ENCODE results near the gene CELA3A.
A peak's percentile ranks its signal among the peaks of the same experiment; 100 is the strongest.

Gene CELA3A

DNA sequence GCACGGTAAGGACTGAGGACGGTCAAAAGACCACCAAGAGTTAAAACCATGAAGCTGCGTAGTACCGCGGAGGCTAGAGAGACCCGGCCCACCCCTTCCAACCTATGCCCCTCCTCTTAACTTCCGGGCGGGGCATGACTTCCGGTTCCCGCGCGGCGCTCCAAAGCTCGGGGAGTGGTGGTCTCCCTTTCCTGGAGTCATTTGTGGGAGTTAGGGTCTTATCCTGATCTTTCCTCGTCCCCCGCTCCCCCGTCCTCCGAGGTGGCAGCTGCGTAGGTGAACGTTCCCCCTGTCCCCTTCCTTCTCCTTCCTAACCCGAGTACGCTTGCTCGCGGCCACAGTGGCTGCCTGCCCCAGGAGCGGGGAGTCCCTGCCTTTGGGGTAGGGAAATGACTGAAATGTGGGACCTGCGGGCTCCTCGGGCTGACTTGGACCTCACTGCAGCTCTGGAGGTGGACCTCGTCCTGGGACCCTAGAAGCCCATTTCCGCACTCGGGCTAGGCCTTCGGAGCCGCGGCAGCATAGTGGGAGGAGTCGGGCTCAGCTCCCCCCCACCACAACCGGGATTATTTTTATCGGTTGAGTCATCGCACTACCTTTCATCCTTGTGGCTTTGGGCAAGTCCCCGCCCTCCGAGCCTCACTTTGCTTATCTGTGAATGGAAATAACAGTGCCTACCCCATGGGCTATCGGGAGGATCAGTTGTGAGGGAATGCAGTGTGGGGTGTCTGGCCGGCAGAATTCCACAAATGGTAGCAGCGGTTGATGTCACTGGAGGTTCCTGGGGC, 24.1 kb downstream of the CELA3A start:
- Histone ChIP-seq H3K27me3 (ENCODE audit: control insufficient read depth, low read length) (peaks cover 6% of the 10 kb centered on the region), H3K4me3 (ENCODE audit: low read length) (peak overlapping the region; percentile 81), H3K4me2 (ENCODE audit: low read length) (peak overlapping the region; percentile 92), H3K9me3 (ENCODE audit: control insufficient read depth, insufficient read depth, low read length) (no peaks in the 10 kb centered on the region), H3K36me3 (ENCODE audit: control insufficient read depth, low read length) (peaks cover 12% of the 10 kb centered on the region), H3K9me2 (replicated peaks; ENCODE audit: control insufficient read depth, low read length) (no peaks in the 10 kb centered on the region), H3K4me1 (ENCODE audit: control insufficient read depth, low read length) (peaks cover 23% of the 10 kb centered on the region), H4K20me1 (ENCODE audit: control insufficient read depth, insufficient read depth, low read depth, low read length) (no peaks in the 10 kb centered on the region), H3F3A (ENCODE audit: control insufficient read depth, insufficient read depth) (peaks cover 10% of the 10 kb centered on the region; the same call in 1 of the 2 replicates), H3K79me2 (ENCODE audit: control insufficient read depth, low read length) (peaks cover 23% of the 10 kb centered on the region), H3K27ac (ENCODE audit: low read depth, low read length) (peak overlapping the region; percentile 79)
- TF ChIP-seq, protein P1, sequence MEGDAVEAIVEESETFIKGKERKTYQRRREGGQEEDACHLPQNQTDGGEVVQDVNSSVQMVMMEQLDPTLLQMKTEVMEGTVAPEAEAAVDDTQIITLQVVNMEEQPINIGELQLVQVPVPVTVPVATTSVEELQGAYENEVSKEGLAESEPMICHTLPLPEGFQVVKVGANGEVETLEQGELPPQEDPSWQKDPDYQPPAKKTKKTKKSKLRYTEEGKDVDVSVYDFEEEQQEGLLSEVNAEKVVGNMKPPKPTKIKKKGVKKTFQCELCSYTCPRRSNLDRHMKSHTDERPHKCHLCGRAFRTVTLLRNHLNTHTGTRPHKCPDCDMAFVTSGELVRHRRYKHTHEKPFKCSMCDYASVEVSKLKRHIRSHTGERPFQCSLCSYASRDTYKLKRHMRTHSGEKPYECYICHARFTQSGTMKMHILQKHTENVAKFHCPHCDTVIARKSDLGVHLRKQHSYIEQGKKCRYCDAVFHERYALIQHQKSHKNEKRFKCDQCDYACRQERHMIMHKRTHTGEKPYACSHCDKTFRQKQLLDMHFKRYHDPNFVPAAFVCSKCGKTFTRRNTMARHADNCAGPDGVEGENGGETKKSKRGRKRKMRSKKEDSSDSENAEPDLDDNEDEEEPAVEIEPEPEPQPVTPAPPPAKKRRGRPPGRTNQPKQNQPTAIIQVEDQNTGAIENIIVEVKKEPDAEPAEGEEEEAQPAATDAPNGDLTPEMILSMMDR (IDR thresholded peaks at IDR 0.05; ENCODE audit: low read depth, low read length, poor library complexity, severe bottlenecking): no peak
- no peak for TF ChIP-seq EZH2phosphoT487 (IDR thresholded peaks at IDR 0.05; ENCODE audit: borderline replicate concordance, low read length)

DNA sequence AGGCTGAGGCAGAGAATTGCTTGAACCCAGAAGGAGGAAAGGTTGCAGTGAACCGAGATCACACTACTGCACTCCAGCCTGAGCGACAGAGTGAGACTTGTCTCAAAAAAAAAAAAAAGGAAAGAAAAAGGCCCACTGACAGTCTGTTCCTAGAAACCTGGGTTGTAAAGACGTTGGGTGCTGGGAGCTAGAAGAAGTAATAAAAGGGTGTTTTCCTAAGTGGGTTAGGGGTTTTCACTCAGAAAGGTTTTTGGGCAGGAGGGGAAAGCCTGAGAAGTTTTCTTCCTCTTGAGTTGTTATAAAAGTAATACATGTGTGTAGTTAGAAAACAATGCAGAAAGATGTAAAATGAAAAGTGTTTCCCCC, 25.4 kb downstream of the CELA3A start:
- no peaks in the 10 kb centered on the region for H4K20me1 ChIP-seq (ENCODE audit: control insufficient read depth, insufficient read depth, low read depth, low read length)
- peak overlapping the region; percentile 81 for H3K4me3 ChIP-seq (ENCODE audit: low read length)
- peaks cover 10% of the 10 kb centered on the region; the same call in 1 of the 2 replicates for H3F3A ChIP-seq (ENCODE audit: control insufficient read depth, insufficient read depth)
- no peak for TF ChIP-seq EZH2phosphoT487 (IDR thresholded peaks at IDR 0.05; ENCODE audit: borderline replicate concordance, low read length)
- TF ChIP-seq, protein P1 (IDR thresholded peaks at IDR 0.05; ENCODE audit: low read depth, low read length, poor library complexity, severe bottlenecking): no peak
- peaks cover 19% of the 10 kb centered on the region for H3K36me3 ChIP-seq (ENCODE audit: control insufficient read depth, low read length)
- no peaks in the 10 kb centered on the region for H3K27me3 ChIP-seq (ENCODE audit: control insufficient read depth, low read length)
- peaks cover 26% of the 10 kb centered on the region for H3K79me2 ChIP-seq (ENCODE audit: control insufficient read depth, low read length)
- no peak overlapping the region for H3K27ac ChIP-seq (ENCODE audit: low read depth, low read length)
- H3K9me2 ChIP-seq (replicated peaks; ENCODE audit: control insufficient read depth, low read length): no peaks in the 10 kb centered on the region
- H3K9me3 ChIP-seq (ENCODE audit: control insufficient read depth, insufficient read depth, low read length): no peaks in the 10 kb centered on the region
- H3K4me2 ChIP-seq (ENCODE audit: low read length): peak overlapping the region; percentile 92
- H3K4me1 ChIP-seq (ENCODE audit: control insufficient read depth, low read length): peaks cover 31% of the 10 kb centered on the region

DNA sequence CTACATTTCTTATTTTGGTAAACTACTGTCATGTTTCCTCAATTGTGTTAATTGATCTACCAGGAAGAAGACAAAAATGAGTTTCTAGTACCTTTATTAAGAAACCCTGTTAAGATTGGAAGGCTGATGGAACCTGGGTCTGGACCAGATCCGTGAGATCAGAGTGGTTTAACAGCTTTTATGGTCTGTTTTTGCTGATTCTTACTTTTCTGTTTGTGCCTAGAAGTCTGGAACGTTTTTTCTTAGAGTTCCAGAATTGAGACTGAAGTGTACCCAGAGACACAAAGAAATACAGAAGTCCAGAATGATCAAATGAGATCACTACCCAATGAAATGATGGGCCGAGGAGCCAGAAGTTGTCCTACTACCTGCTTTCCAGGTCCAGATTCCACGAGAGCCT, 28.6 kb downstream of the CELA3A start:
- TF ChIP-seq, protein P1 (IDR thresholded peaks at IDR 0.05; ENCODE audit: low read depth, low read length, poor library complexity, severe bottlenecking): no peak
- no peak for TF ChIP-seq EZH2phosphoT487 (IDR thresholded peaks at IDR 0.05; ENCODE audit: borderline replicate concordance, low read length)
- no peaks in the 10 kb centered on the region for H3K9me2 ChIP-seq (replicated peaks; ENCODE audit: control insufficient read depth, low read length)
- H4K20me1 ChIP-seq (ENCODE audit: control insufficient read depth, insufficient read depth, low read depth, low read length): no peaks in the 10 kb centered on the region
- peaks cover 6% of the 10 kb centered on the region; the same call in 1 of the 2 replicates for H3F3A ChIP-seq (ENCODE audit: control insufficient read depth, insufficient read depth)
- no peaks in the 10 kb centered on the region for H3K9me3 ChIP-seq (ENCODE audit: control insufficient read depth, insufficient read depth, low read length)
- H3K79me2 ChIP-seq (ENCODE audit: control insufficient read depth, low read length): peaks cover 26% of the 10 kb centered on the region
- no peaks in the 10 kb centered on the region for H3K27me3 ChIP-seq (ENCODE audit: control insufficient read depth, low read length)
- no peak overlapping the region for H3K27ac ChIP-seq (ENCODE audit: low read depth, low read length)
- no peak overlapping the region for H3K4me2 ChIP-seq (ENCODE audit: low read length)
- H3K4me1 ChIP-seq (ENCODE audit: control insufficient read depth, low read length): peaks cover 22% of the 10 kb centered on the region
- H3K36me3 ChIP-seq (ENCODE audit: control insufficient read depth, low read length): peaks cover 19% of the 10 kb centered on the region
- no peak overlapping the region for H3K4me3 ChIP-seq (ENCODE audit: low read length)
